HEK293 (cell line): Measurements from ENCODE around the gene CACNB2.
A peak's percentile ranks its signal among the peaks of the same experiment; 100 is the strongest.
"Not testable (repeated sequence)": the region's sequence is repeated elsewhere in the genome, so short reads cannot be mapped to it uniquely, and the experiment has no call there.

Source experiments
- CTCF ChIA-PET: fragments of 350-600 bp; formaldehyde crosslinking; extraction: SDS; loops from one replicate; lab custom pipeline; 2021; ENCODE audit warnings: antibody characterized with exemption; lab: Yijun Ruan, JAX
- POLR2A ChIA-PET: fragments of 300-600 bp; formaldehyde crosslinking; extraction: SDS; loops from one replicate; lab custom pipeline; 2020; ENCODE audit warnings: antibody characterized with exemption, inconsistent platforms; lab: Yijun Ruan, JAX
- H3K27ac ChIP-seq: fragments of 200-500 bp; sonication (Bioruptor generic); 2 replicates; pipeline ENCODE4 v1.5.1; 2014; ENCODE audit warnings: low read depth, low read length, control low read depth, inconsistent platforms; ENCODE audit errors: extremely low read depth
- H3K36me3 ChIP-seq, 2 experiments: fragments of 200-500 bp in 1 of 2; sonication (Bioruptor generic) in 1 of 2; 1 replicate in 1 of 2; 2 replicates in 1 of 2; pipeline ENCODE4 v1.5.1; 2014 to 2017; ENCODE audit warnings: inconsistent platforms in 2 of 2, low read length in 2 of 2; ENCODE audit not compliant: control insufficient read depth in 2 of 2, insufficient read depth in 1 of 2
- H3K4me1 ChIP-seq: fragments of 200-500 bp; sonication (Bioruptor generic); 2 replicates; pipeline ENCODE4 v1.5.1; 2014; ENCODE audit warnings: mild to moderate bottlenecking, low read length, inconsistent platforms; ENCODE audit not compliant: control insufficient read depth, insufficient read depth
- H3K4me3 ChIP-seq: 2 replicates; pipeline ENCODE4 v1.5.1; 2011; ENCODE audit warnings: low read depth, mild to moderate bottlenecking, control low read depth, low read length, moderate library complexity
- H3K9me3 ChIP-seq: fragments of 200-500 bp; sonication (Bioruptor generic); 2 replicates; pipeline ENCODE4 v1.5.1; 2014; ENCODE audit warnings: low read depth, low read length, inconsistent platforms; ENCODE audit not compliant: control insufficient read depth, insufficient read depth
- OVOL3 ChIP-seq: fragments of 450-650 bp; formaldehyde crosslinking; IDR thresholded peaks from 2 replicates; pipeline ENCODE4 v1.5.1; 2016; ENCODE audit warnings: missing biosample characterization, missing genetic modification characterization
- PRDM6 ChIP-seq: fragments of 450-650 bp; formaldehyde crosslinking; IDR thresholded peaks from 2 replicates; pipeline ENCODE4 v1.5.1; 2017; ENCODE audit warnings: missing biosample characterization, missing genetic modification characterization
- REPIN1 ChIP-seq: fragments of 450-650 bp; formaldehyde crosslinking; IDR thresholded peaks from 2 replicates; pipeline ENCODE4 v1.5.1; 2017; ENCODE audit warnings: missing biosample characterization, missing genetic modification characterization, low read depth
- ZFP69B ChIP-seq: fragments of 450-650 bp; formaldehyde crosslinking; IDR thresholded peaks from 2 replicates; pipeline ENCODE4 v1.5.1; 2016; ENCODE audit warnings: missing biosample characterization, missing genetic modification characterization
- ZNF121 ChIP-seq: fragments of 450-650 bp; formaldehyde crosslinking; IDR thresholded peaks from 2 replicates; pipeline ENCODE4 v1.5.1; 2016; ENCODE audit warnings: missing biosample characterization, missing genetic modification characterization
- ZNF138 ChIP-seq: fragments of 450-650 bp; formaldehyde crosslinking; IDR thresholded peaks from 2 replicates; pipeline ENCODE4 v1.5.1; 2016; ENCODE audit warnings: missing biosample characterization, missing genetic modification characterization, borderline replicate concordance
- ZNF266 ChIP-seq: fragments of 450-650 bp; formaldehyde crosslinking; IDR thresholded peaks from 2 replicates; pipeline ENCODE4 v1.5.1; 2016; ENCODE audit warnings: missing biosample characterization, missing genetic modification characterization, low read depth
- ZNF302 ChIP-seq: fragments of 450-650 bp; formaldehyde crosslinking; IDR thresholded peaks from 2 replicates; pipeline ENCODE4 v1.5.1; 2016; ENCODE audit warnings: missing biosample characterization, missing genetic modification characterization, low read depth
- ZNF335 ChIP-seq: fragments of 450-650 bp; formaldehyde crosslinking; conservative IDR thresholded peaks from 2 replicates; pipeline ENCODE4 v1.5.1; 2016; ENCODE audit warnings: missing biosample characterization, missing genetic modification characterization
- ZNF341 ChIP-seq: fragments of 450-650 bp; formaldehyde crosslinking; IDR thresholded peaks from 2 replicates; pipeline ENCODE4; 2016; ENCODE audit warnings: low read depth, missing biosample characterization, missing genetic modification characterization
- ZNF366 ChIP-seq: fragments of 450-650 bp; formaldehyde crosslinking; conservative IDR thresholded peaks from 2 replicates; pipeline ENCODE4 v1.5.1; 2016; ENCODE audit warnings: missing biosample characterization, missing genetic modification characterization
- ZNF558 ChIP-seq: fragments of 450-650 bp; formaldehyde crosslinking; IDR thresholded peaks from 2 replicates; pipeline ENCODE4 v1.5.1; 2016; ENCODE audit warnings: missing biosample characterization, missing genetic modification characterization
- ZNF560 ChIP-seq: fragments of 450-650 bp; formaldehyde crosslinking; IDR thresholded peaks from 2 replicates; pipeline ENCODE4 v1.5.1; 2017; ENCODE audit warnings: missing biosample characterization, missing genetic modification characterization, borderline replicate concordance
- ZNF629 ChIP-seq: fragments of 450-650 bp; formaldehyde crosslinking; IDR thresholded peaks from 2 replicates; pipeline ENCODE4 v1.5.1; 2017; ENCODE audit warnings: missing biosample characterization, missing genetic modification characterization
- ZNF777 ChIP-seq: fragments of 450-650 bp; formaldehyde crosslinking; IDR thresholded peaks from 2 replicates; pipeline ENCODE4 v1.5.1; 2017; ENCODE audit warnings: missing biosample characterization, missing genetic modification characterization, borderline replicate concordance

Gene CACNB2

GRCh38 chr10:18155321-18155720, 15.1 kb downstream of the CACNB2 start:
- H3K9me3 ChIP-seq = no peaks in the 10 kb centered on the region
- H3K4me3 ChIP-seq = no peak overlapping the region
- peaks cover 0 to 3% of the 10 kb centered on the region in 2 experiments; a peak in 1 of 3 replicates for H3K36me3 ChIP-seq
- POLR2A ChIA-PET = no interaction called here
- no peaks in the 10 kb centered on the region for H3K4me1 ChIP-seq
- H3K27ac ChIP-seq = no peak overlapping the region
- no peak for TF ChIP-seq PRDM6 (tag by site-specific recombination)
- no peak for TF ChIP-seq ZNF560
- no peak for TF ChIP-seq ZNF266 (tag by site-specific recombination)
- no peak for TF ChIP-seq ZNF121 (tag by site-specific recombination)
- no peak for TF ChIP-seq ZNF138 (tag by site-specific recombination)
- TF ChIP-seq ZNF335 (tag by site-specific recombination) = no peak
- CTCF ChIA-PET = no interaction called here

DNA sequence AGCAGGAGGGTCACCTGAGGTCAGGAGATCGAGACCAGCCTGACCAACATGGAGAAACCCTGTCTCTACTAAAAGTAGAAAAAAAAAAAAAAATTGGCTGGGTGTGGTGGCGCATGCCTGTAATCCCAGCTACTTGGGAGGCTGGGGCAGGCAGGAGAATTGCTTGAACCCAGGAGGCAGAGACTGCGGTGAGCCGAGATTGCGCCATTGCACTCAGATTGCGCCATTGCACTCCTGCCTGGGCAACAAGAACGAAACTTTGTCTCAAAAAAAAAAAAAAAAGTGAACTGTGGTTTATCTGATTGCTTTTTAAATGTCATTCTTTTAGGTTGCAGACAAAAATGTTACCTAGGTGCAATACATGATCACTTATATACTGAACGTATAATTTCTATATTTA, 16.6 kb downstream of the CACNB2 start:
- H3K9me3 ChIP-seq, H3K4me3 ChIP-seq, POLR2A ChIA-PET, H3K4me1 ChIP-seq, H3K36me3 ChIP-seq, H3K27ac ChIP-seq: not testable (repeated sequence)
- CTCF ChIA-PET = interaction anchor here (0.6 to 0.8 kb wide), 3 partner anchors 12 to 29 kb away, joined by 3 read pairs; no protein-coding TSS in a partner anchor

- H3K4me1 ChIP-seq = no peaks in the 10 kb centered on the region
- TF ChIP-seq REPIN1 = no peak
- no peak for TF ChIP-seq ZNF777 (tag by site-specific recombination)
- no peak for TF ChIP-seq ZNF558 (tag by site-specific recombination)
- TF ChIP-seq ZNF302 = no peak
- peak; percentile 21; the same call in 1 of the 2 replicates for TF ChIP-seq ZNF629 (tag by site-specific recombination)
- TF ChIP-seq ZFP69B (tag by site-specific recombination) = peak; percentile 42; the same call in 1 of the 2 replicates
- TF ChIP-seq PRDM6 (tag by site-specific recombination) = peak; percentile 80
- TF ChIP-seq, all 188 proteins: peak for 3
- H3K9me3 ChIP-seq = no peaks in the 10 kb centered on the region
- no peak overlapping the region for H3K27ac ChIP-seq
- H3K36me3 ChIP-seq = peaks cover 0 to 3% of the 10 kb centered on the region in 2 experiments; a peak in 1 of 3 replicates
- ChIA-PET CTCF (interaction anchor here (0.8 kb wide), 1 partner anchor 13 kb away, joined by 3 read pairs; no protein-coding TSS in a partner anchor), POLR2A (no interaction called here)
- no peak overlapping the region for H3K4me3 ChIP-seq
These were observed 17.7 kb downstream of the CACNB2 start for GRCh38 chr10:18157881-18158280.

GRCh38 chr10:18158773-18159265, 18.6 kb downstream of the CACNB2 start:
- TF ChIP-seq ZNF341 (peak; percentile 27; the same call in 1 of the 2 replicates), OVOL3 (tag by site-specific recombination) (no peak), ZNF366 (tag by site-specific recombination) (0 out of 2 replicates have a peak, but pooled peaks have one; percentile 29)
- ChIA-PET CTCF (no interaction called here), POLR2A (no interaction called here)

More at GRCh38 chr10:18158773-18159265, 18.6 kb downstream of the CACNB2 start:
- Histone ChIP-seq H3K27ac (no peak overlapping the region), H3K4me1 (no peaks in the 10 kb centered on the region), H3K9me3 (no peaks in the 10 kb centered on the region), H3K36me3 (peaks cover 0 to 3% of the 10 kb centered on the region in 2 experiments; a peak in 1 of 3 replicates), H3K4me3 (no peak overlapping the region)
